ENCODE data around the gene CACNB1.

The CACNB1 gene

GRCh38 chr17:39167476-39167875 lies 30.0 kb downstream of the CACNB1 start:
- H3K27me3 Mint-ChIP-seq = peaks cover 39% of the 10 kb centered on the region
- no peak for DNase-seq
- peaks cover 6% of the 10 kb centered on the region for H3K9me3 Mint-ChIP-seq
- H3K36me3 Mint-ChIP-seq (ENCODE audit: low read depth) = no peaks in the 10 kb centered on the region
- no peak overlapping the region for H3K27ac Mint-ChIP-seq
- H3K4me3 Mint-ChIP-seq = no peak overlapping the region
- H3K4me1 Mint-ChIP-seq (ENCODE audit: low read depth) = peaks cover 19% of the 10 kb centered on the region

GRCh38 chr17:39166437-39167335 lies 30.8 kb downstream of the CACNB1 start:
- H3K4me1 Mint-ChIP-seq (ENCODE audit: low read depth) = peaks cover 19% of the 10 kb centered on the region
- peaks cover 39% of the 10 kb centered on the region for H3K27me3 Mint-ChIP-seq
- H3K27ac Mint-ChIP-seq = no peak overlapping the region
- no peak for DNase-seq
- H3K36me3 Mint-ChIP-seq (ENCODE audit: low read depth) = no peaks in the 10 kb centered on the region
- peaks cover 6% of the 10 kb centered on the region for H3K9me3 Mint-ChIP-seq
- H3K4me3 Mint-ChIP-seq = no peak overlapping the region

- Mint-ChIP-seq H3K4me3 (peak within 1 kb of the TSS; percentile 85), H3K27ac (peak within 1 kb of the TSS; percentile 24), H3K36me3 (ENCODE audit: low read depth) (no peaks in the 10 kb centered on the region), H3K9me3 (peaks cover 6% of the 10 kb centered on the region), H3K27me3 (peaks cover 39% of the 10 kb centered on the region), H3K4me1 (ENCODE audit: low read depth) (peaks cover 19% of the 10 kb centered on the region)
- no peak for DNase-seq
Measured at GRCh38 chr17:39165841-39166349, 31.6 kb downstream of the CACNB1 start, which contains the start of gene ARL5C. ARL5C (minus strand) TSS chr17:39166161; CDS start chr17:39165760, 401 bp downstream.

GRCh38 chr17:39165178-39165840 lies 32.2 kb downstream of the CACNB1 start:
- no peak for DNase-seq
- peak overlapping the region; percentile 85 for H3K4me3 Mint-ChIP-seq
- H3K27ac Mint-ChIP-seq = peak overlapping the region; percentile 24
- H3K9me3 Mint-ChIP-seq = peaks cover 6% of the 10 kb centered on the region
- no peaks in the 10 kb centered on the region for H3K36me3 Mint-ChIP-seq (ENCODE audit: low read depth)
- H3K4me1 Mint-ChIP-seq (ENCODE audit: low read depth) = peaks cover 19% of the 10 kb centered on the region
- H3K27me3 Mint-ChIP-seq = peaks cover 37% of the 10 kb centered on the region

GRCh38 chr17:39164675-39165143 lies 32.8 kb downstream of the CACNB1 start:
- Mint-ChIP-seq H3K27ac (peak overlapping the region; percentile 24), H3K4me1 (ENCODE audit: low read depth) (peaks cover 19% of the 10 kb centered on the region), H3K9me3 (peaks cover 6% of the 10 kb centered on the region), H3K4me3 (peak overlapping the region; percentile 85), H3K36me3 (ENCODE audit: low read depth) (no peaks in the 10 kb centered on the region), H3K27me3 (peaks cover 37% of the 10 kb centered on the region)
- DNase-seq = peak; percentile 86

GRCh38 chr17:39161962-39162361 lies 35.5 kb downstream of the CACNB1 start:
- peaks cover 24% of the 10 kb centered on the region for H3K27me3 Mint-ChIP-seq
- no peaks in the 10 kb centered on the region for H3K36me3 Mint-ChIP-seq (ENCODE audit: low read depth)
- H3K27ac Mint-ChIP-seq = no peak overlapping the region
- no peak overlapping the region for H3K4me3 Mint-ChIP-seq
- H3K4me1 Mint-ChIP-seq (ENCODE audit: low read depth) = peaks cover 10% of the 10 kb centered on the region
- DNase-seq = no peak
- no peaks in the 10 kb centered on the region for H3K9me3 Mint-ChIP-seq

GRCh38 chr17:39158623-39159022 lies 38.8 kb downstream of the CACNB1 start:
- DNase-seq = no peak
- Mint-ChIP-seq H3K4me1 (ENCODE audit: low read depth) (peaks cover 9% of the 10 kb centered on the region), H3K9me3 (no peaks in the 10 kb centered on the region), H3K27me3 (peaks cover 6% of the 10 kb centered on the region), H3K27ac (no peak overlapping the region), H3K4me3 (no peak overlapping the region), H3K36me3 (ENCODE audit: low read depth) (peaks cover 7% of the 10 kb centered on the region)

- Mint-ChIP-seq H3K27me3 (peaks cover 6% of the 10 kb centered on the region), H3K27ac (no peak overlapping the region), H3K4me3 (no peak overlapping the region), H3K9me3 (no peaks in the 10 kb centered on the region), H3K36me3 (ENCODE audit: low read depth) (peaks cover 7% of the 10 kb centered on the region), H3K4me1 (ENCODE audit: low read depth) (peaks cover 28% of the 10 kb centered on the region)
- no peak for DNase-seq
Measured at GRCh38 chr17:39156491-39156890, 41.0 kb downstream of the CACNB1 start.

GRCh38 chr17:39155654-39156053 lies 41.8 kb downstream of the CACNB1 start:
- H3K9me3 Mint-ChIP-seq = no peaks in the 10 kb centered on the region
- no peak overlapping the region for H3K4me3 Mint-ChIP-seq
- no peak for DNase-seq
- peaks cover 33% of the 10 kb centered on the region for H3K4me1 Mint-ChIP-seq (ENCODE audit: low read depth)
- peaks cover 7% of the 10 kb centered on the region for H3K36me3 Mint-ChIP-seq (ENCODE audit: low read depth)
- peaks cover 6% of the 10 kb centered on the region for H3K27me3 Mint-ChIP-seq
- no peak overlapping the region for H3K27ac Mint-ChIP-seq

GRCh38 chr17:39153599-39154051 lies 43.8 kb downstream of the CACNB1 start:
- H3K27me3 Mint-ChIP-seq = peaks cover 6% of the 10 kb centered on the region
- peak overlapping the region; percentile 98 for H3K27ac Mint-ChIP-seq
- H3K4me3 Mint-ChIP-seq = peak overlapping the region; percentile 98
- peaks cover 42% of the 10 kb centered on the region for H3K4me1 Mint-ChIP-seq (ENCODE audit: low read depth)
- H3K9me3 Mint-ChIP-seq = no peaks in the 10 kb centered on the region
- peaks cover 7% of the 10 kb centered on the region for H3K36me3 Mint-ChIP-seq (ENCODE audit: low read depth)
- DNase-seq = peak; percentile 98

GRCh38 chr17:39151943-39152818 lies 45.3 kb downstream of the CACNB1 start:
- DNase-seq = peak; percentile 51
- peaks cover 7% of the 10 kb centered on the region for H3K36me3 Mint-ChIP-seq (ENCODE audit: low read depth)
- H3K4me3 Mint-ChIP-seq = peak overlapping the region; percentile 98
- H3K9me3 Mint-ChIP-seq = no peaks in the 10 kb centered on the region
- peaks cover 6% of the 10 kb centered on the region for H3K27me3 Mint-ChIP-seq
- H3K27ac Mint-ChIP-seq = peak overlapping the region; percentile 98
- H3K4me1 Mint-ChIP-seq (ENCODE audit: low read depth) = peaks cover 42% of the 10 kb centered on the region

- peak; percentile 59 for DNase-seq
- Mint-ChIP-seq H3K4me3 (peak within 1 kb of the TSS; percentile 98), H3K27ac (peak within 1 kb of the TSS; percentile 98), H3K36me3 (ENCODE audit: low read depth) (peaks cover 7% of the 10 kb centered on the region), H3K27me3 (peaks cover 6% of the 10 kb centered on the region), H3K9me3 (no peaks in the 10 kb centered on the region), H3K4me1 (ENCODE audit: low read depth) (peaks cover 42% of the 10 kb centered on the region)
Measured at GRCh38 chr17:39151150-39151942, 46.1 kb downstream of the CACNB1 start, which contains the start of gene PLXDC1. PLXDC1 (minus strand) TSS chr17:39151637; CDS start chr17:39151437, 200 bp downstream.

- H3K27me3 Mint-ChIP-seq = peaks cover 6% of the 10 kb centered on the region
- peaks cover 42% of the 10 kb centered on the region for H3K4me1 Mint-ChIP-seq (ENCODE audit: low read depth)
- no peaks in the 10 kb centered on the region for H3K9me3 Mint-ChIP-seq
- H3K4me3 Mint-ChIP-seq = peak overlapping the region; percentile 68
- peaks cover 7% of the 10 kb centered on the region for H3K36me3 Mint-ChIP-seq (ENCODE audit: low read depth)
- H3K27ac Mint-ChIP-seq = no peak overlapping the region
- no peak for DNase-seq
Measured at GRCh38 chr17:39150795-39151149, 46.7 kb downstream of the CACNB1 start.
